Trophoblast cell (in vitro differentiated cells and primary cell): ENCODE measurements around the gene OPRM1.

Experiments used
- DNase-seq, 2 donors: peaks; one replicate each; pipeline ENCODE4 v3.0.0-alpha.2; 2016
- H2AFZ ChIP-seq: 2 replicates; pipeline ENCODE4 v1.6.1; 2013; ENCODE audit warnings: low read length, moderate library complexity, mild to moderate bottlenecking; ENCODE audit not compliant: insufficient read depth, poor library complexity
- H2AK5ac ChIP-seq: 2 replicates; pipeline ENCODE4 v1.6.1; 2013; ENCODE audit warnings: mild to moderate bottlenecking, low read length
- H2BK120ac ChIP-seq: 2 replicates; pipeline ENCODE4 v1.6.1; 2013; ENCODE audit warnings: low read length, mild to moderate bottlenecking, moderate library complexity; ENCODE audit not compliant: insufficient read depth, poor library complexity
- H2BK12ac ChIP-seq: 2 replicates; pipeline ENCODE4 v1.6.1; 2013; ENCODE audit warnings: mild to moderate bottlenecking, low read length, moderate library complexity
- H2BK5ac ChIP-seq: 2 replicates; pipeline ENCODE4 v1.6.1; 2013; ENCODE audit warnings: low read length, low read depth, moderate library complexity, mild to moderate bottlenecking; ENCODE audit not compliant: poor library complexity
- H3K14ac ChIP-seq: 2 replicates; pipeline ENCODE4 v1.6.1; 2013; ENCODE audit warnings: mild to moderate bottlenecking, low read length
- H3K18ac ChIP-seq: 2 replicates; pipeline ENCODE4 v1.6.1; 2013; ENCODE audit warnings: mild to moderate bottlenecking, low read length
- H3K23ac ChIP-seq: 2 replicates; pipeline ENCODE4 v1.6.1; 2013; ENCODE audit warnings: low read length
- H3K27ac ChIP-seq: 2 replicates; pipeline ENCODE4 v1.5.1; 2013; ENCODE audit warnings: low read depth, mild to moderate bottlenecking, inconsistent platforms, low read length, moderate library complexity
- H3K27me3 ChIP-seq: 2 replicates; pipeline ENCODE4 v1.6.1; 2013; ENCODE audit warnings: inconsistent platforms, mild to moderate bottlenecking, low read length, moderate library complexity; ENCODE audit not compliant: insufficient read depth
- H3K36me3 ChIP-seq, 2 experiments: 1 replicate in 1 of 2; 2 replicates in 1 of 2; pipeline ENCODE4 v1.6.1; 2013; ENCODE audit warnings: low read length in 2 of 2, mild to moderate bottlenecking in 2 of 2, moderate library complexity in 1 of 2; ENCODE audit not compliant: insufficient read depth in 2 of 2, control insufficient read depth in 1 of 2
- H3K4ac ChIP-seq: 2 replicates; pipeline ENCODE4 v1.6.1; 2013; ENCODE audit warnings: low read depth, mild to moderate bottlenecking, low read length, moderate library complexity
- H3K4me1 ChIP-seq, 2 experiments: 1 replicate in 1 of 2; 2 replicates in 1 of 2; pipeline ENCODE4 v1.6.1; 2013; ENCODE audit warnings: low read length in 2 of 2, mild to moderate bottlenecking in 2 of 2, moderate library complexity in 1 of 2; ENCODE audit not compliant: insufficient read depth in 2 of 2, control insufficient read depth in 1 of 2
- H3K4me2 ChIP-seq: 2 replicates; pipeline ENCODE4 v1.6.1; 2013; ENCODE audit warnings: inconsistent platforms, mild to moderate bottlenecking, low read length, moderate library complexity
- H3K4me3 ChIP-seq: 2 replicates; pipeline ENCODE4 v1.5.1; 2013; ENCODE audit warnings: mild to moderate bottlenecking, low read depth, low read length, inconsistent platforms
- H3K79me1 ChIP-seq: one replicate; pipeline ENCODE4 v1.6.1; 2013; ENCODE audit warnings: low read length
- H3K79me2 ChIP-seq: 2 replicates; pipeline ENCODE4 v1.6.1; 2013; ENCODE audit warnings: low read length, mild to moderate bottlenecking; ENCODE audit not compliant: control insufficient read depth, insufficient read depth, poor library complexity
- H3K9ac ChIP-seq: 2 replicates; pipeline ENCODE4 v1.6.1; 2013; ENCODE audit warnings: mild to moderate bottlenecking, low read length
- H3K9me3 ChIP-seq: 2 replicates; pipeline ENCODE4 v1.6.1; 2013; ENCODE audit warnings: low read depth, mild to moderate bottlenecking, control low read depth, inconsistent platforms, low read length; ENCODE audit not compliant: insufficient read depth
- H4K12ac ChIP-seq: 2 replicates; pipeline ENCODE4 v1.6.1; 2013; ENCODE audit warnings: low read depth, mild to moderate bottlenecking, low read length, moderate library complexity
- H4K8ac ChIP-seq: 2 replicates; pipeline ENCODE4 v1.6.1; 2013; ENCODE audit warnings: low read depth, mild to moderate bottlenecking, low read length, moderate library complexity
- H4K91ac ChIP-seq: one replicate; pipeline ENCODE4 v1.6.1; 2013; ENCODE audit warnings: low read depth, mild to moderate bottlenecking, low read length, moderate library complexity
- WGBS: extraction: QIAGEN DNeasy Blood & Tissue Kit; methylation state at CpG from one replicate; pipeline ENCODE4 v1.1.7; 2013; ENCODE audit warnings: missing lambda C conversion rate; ENCODE audit not compliant: insufficient read length, insufficient coverage; ENCODE audit errors: extremely low coverage; 5-methylcytosine and 5-hydroxymethylcytosine counted together

Gene OPRM1

DNA sequence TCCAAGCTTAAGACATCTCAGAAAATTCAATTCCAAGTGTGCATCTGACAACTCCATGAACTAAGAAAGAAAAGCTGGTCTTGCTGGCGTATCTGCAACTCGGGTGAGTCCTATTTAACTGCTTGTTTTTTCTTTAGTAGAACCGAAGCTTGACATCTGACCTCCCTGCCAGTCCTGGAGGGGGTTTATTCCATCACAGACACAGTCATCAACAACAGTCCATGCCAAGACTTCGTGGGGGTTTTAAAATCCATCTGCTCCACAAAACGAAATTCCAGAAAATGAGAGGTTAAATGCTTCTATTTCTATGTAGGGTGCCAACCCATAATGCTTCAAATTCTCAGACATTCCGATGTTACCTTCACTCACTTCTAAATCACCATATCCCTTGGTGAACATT is 183.7 kb downstream of the OPRM1 start:
- Histone ChIP-seq H3K27me3 (no peaks in the 10 kb centered on the region), H3K4ac (no peak overlapping the region), H3K36me3 (no peaks in the 10 kb centered on the region), H2BK12ac (no peak overlapping the region), H3K27ac (no peak overlapping the region), H3K4me1 (no peaks in the 10 kb centered on the region), H3K23ac (no peak overlapping the region), H2AK5ac (no peak overlapping the region), H2BK5ac (no peak overlapping the region), H3K9ac (no peak overlapping the region), H4K12ac (no peak overlapping the region), H3K14ac (no peak overlapping the region), H3K9me3 (no peaks in the 10 kb centered on the region), H3K4me3 (no peak overlapping the region), H3K4me2 (no peak overlapping the region), H4K91ac (no peak overlapping the region), H4K8ac (no peak overlapping the region), H2BK120ac (no peak overlapping the region), H2AFZ (no peak overlapping the region), H3K18ac (no peak overlapping the region), H3K79me1 (no peaks in the 10 kb centered on the region), H3K79me2 (no peaks in the 10 kb centered on the region)
- no peak for DNase-seq
- WGBS, result no CpG with 5 or more reads among the region's 6 CpGs

GRCh38 chr6:154223296-154223695 is 184.3 kb downstream of the OPRM1 start:
- Histone ChIP-seq H4K91ac (no peak overlapping the region), H2BK120ac (no peak overlapping the region), H3K9me3 (no peaks in the 10 kb centered on the region), H3K18ac (no peak overlapping the region), H3K4me2 (no peak overlapping the region), H4K12ac (no peak overlapping the region), H4K8ac (no peak overlapping the region), H3K27ac (no peak overlapping the region), H2BK12ac (no peak overlapping the region), H3K79me1 (no peaks in the 10 kb centered on the region), H2AFZ (no peak overlapping the region), H3K4ac (no peak overlapping the region), H3K9ac (no peak overlapping the region), H2AK5ac (no peak overlapping the region), H3K23ac (no peak overlapping the region), H3K14ac (no peak overlapping the region), H3K4me3 (no peak overlapping the region), H3K4me1 (no peaks in the 10 kb centered on the region), H3K79me2 (no peaks in the 10 kb centered on the region), H3K27me3 (no peaks in the 10 kb centered on the region), H2BK5ac (no peak overlapping the region), H3K36me3 (no peaks in the 10 kb centered on the region)
- no CpG with 5 or more reads among the region's 2 CpGs for WGBS
- DNase-seq, result no peak

- no peak overlapping the region for H3K4me3 ChIP-seq
- H2BK5ac ChIP-seq, result no peak overlapping the region
- no peak overlapping the region for H2BK12ac ChIP-seq
- H3K4me1 ChIP-seq, result peaks cover 0 to 5% of the 10 kb centered on the region in 2 experiments
- H3K79me1 ChIP-seq, result peaks cover 2% of the 10 kb centered on the region
- no peak overlapping the region for H3K18ac ChIP-seq
- no peak overlapping the region for H4K91ac ChIP-seq
- H3K79me2 ChIP-seq, result no peaks in the 10 kb centered on the region
- no peak overlapping the region for H2AK5ac ChIP-seq
- H3K27me3 ChIP-seq, result no peaks in the 10 kb centered on the region
- no peak overlapping the region for H2AFZ ChIP-seq
- H3K4ac ChIP-seq, result no peak overlapping the region
- no peak overlapping the region for H3K23ac ChIP-seq
- WGBS, result no CpG with 5 or more reads among the region's 3 CpGs
- no peak overlapping the region for H4K8ac ChIP-seq
- no peak overlapping the region for H3K14ac ChIP-seq
- no peak overlapping the region for H3K9ac ChIP-seq
- no peak overlapping the region for H2BK120ac ChIP-seq
- H3K36me3 ChIP-seq, result no peaks in the 10 kb centered on the region
- no peaks in the 10 kb centered on the region for H3K9me3 ChIP-seq
- H4K12ac ChIP-seq, result no peak overlapping the region
- no peak for DNase-seq
- H3K27ac ChIP-seq, result no peak overlapping the region
- no peak overlapping the region for H3K4me2 ChIP-seq
These were observed 187.4 kb downstream of the OPRM1 start for GRCh38 chr6:154226461-154226860.

DNA sequence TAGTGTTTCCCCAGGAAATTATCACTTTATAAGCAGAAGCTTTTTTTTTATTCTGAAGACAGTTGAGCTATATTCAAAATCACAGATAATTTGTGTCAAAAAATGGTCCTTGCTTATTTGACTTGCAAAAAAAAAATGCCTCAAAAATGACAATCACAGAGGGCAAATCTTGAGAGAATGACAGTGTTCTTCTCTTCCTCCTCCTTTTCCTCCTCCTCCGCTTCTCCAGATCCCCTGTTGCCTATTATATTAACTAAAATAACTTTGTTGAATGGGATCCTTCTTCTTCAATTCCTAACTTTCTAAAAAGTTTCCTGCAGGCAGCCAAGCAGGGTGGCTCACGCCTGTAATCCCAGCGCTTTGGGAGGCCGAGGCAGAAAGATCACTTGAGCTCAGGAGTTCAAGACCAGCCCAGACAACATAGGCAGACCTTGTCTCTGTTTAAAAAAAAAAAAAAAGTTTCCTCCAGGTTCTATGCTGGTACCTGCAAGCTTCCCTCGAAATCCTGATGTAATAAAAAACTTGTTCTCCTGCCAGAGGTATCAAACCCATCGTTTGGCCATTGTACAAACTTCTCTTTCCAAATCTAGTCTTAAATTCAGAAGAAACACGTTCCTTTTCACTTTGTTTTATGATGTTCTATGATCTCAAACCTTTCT is 189.0 kb downstream of the OPRM1 start:
- no peak overlapping the region for H4K8ac ChIP-seq
- H2AK5ac ChIP-seq, result no peak overlapping the region
- H3K79me1 ChIP-seq, result peaks cover 2% of the 10 kb centered on the region
- no peak overlapping the region for H3K9ac ChIP-seq
- no peak overlapping the region for H3K23ac ChIP-seq
- H2BK120ac ChIP-seq, result no peak overlapping the region
- H3K36me3 ChIP-seq, result no peaks in the 10 kb centered on the region
- H3K4me3 ChIP-seq, result no peak overlapping the region
- H3K4me2 ChIP-seq, result no peak overlapping the region
- H2BK12ac ChIP-seq, result no peak overlapping the region
- no peaks in the 10 kb centered on the region for H3K27me3 ChIP-seq
- peak; percentile 60 to 88 for DNase-seq
- no CpG with 5 or more reads among the region's 7 CpGs for WGBS
- no peak overlapping the region for H3K27ac ChIP-seq
- H2AFZ ChIP-seq, result no peak overlapping the region
- no peak overlapping the region for H2BK5ac ChIP-seq
- H3K4ac ChIP-seq, result no peak overlapping the region
- no peaks in the 10 kb centered on the region for H3K79me2 ChIP-seq
- H3K4me1 ChIP-seq, result peaks cover 0 to 8% of the 10 kb centered on the region in 2 experiments
- no peak overlapping the region for H3K14ac ChIP-seq
- H4K91ac ChIP-seq, result no peak overlapping the region
- H3K18ac ChIP-seq, result no peak overlapping the region
- H4K12ac ChIP-seq, result no peak overlapping the region
- no peaks in the 10 kb centered on the region for H3K9me3 ChIP-seq
